Stimulated activated naive CD8-positive, alpha-beta T cell treated with anti-CD3 and anti-CD28 coated beads, Interleukin-15, Interleukin-2, amounts not matched to agents 100 ng/mL and 50 ng/mL, for 24 hours (primary cell): ENCODE results near the gene SH3RF3.
"Not testable (repeated sequence)": the region's sequence is repeated elsewhere in the genome, so short reads cannot be mapped to it uniquely, and the experiment has no call there.

ENCODE experiments used
- H3K27ac Mint-ChIP-seq: one replicate; pipeline ENCODE4 v1.8.0; 2021; ENCODE audit warnings: mild to moderate bottlenecking, mixed read lengths
- H3K27me3 Mint-ChIP-seq: one replicate; pipeline ENCODE4 v1.8.0; 2021; ENCODE audit warnings: mixed read lengths
- H3K36me3 Mint-ChIP-seq: one replicate; pipeline ENCODE4 v1.8.0; 2021; ENCODE audit warnings: low read depth, mixed read lengths
- H3K4me1 Mint-ChIP-seq: one replicate; pipeline ENCODE4 v1.8.0; 2021; ENCODE audit warnings: low read depth, mixed read lengths
- H3K4me3 Mint-ChIP-seq: one replicate; pipeline ENCODE4 v1.8.0; 2021; ENCODE audit warnings: mild to moderate bottlenecking, mixed read lengths
- H3K9me3 Mint-ChIP-seq: one replicate; pipeline ENCODE4 v1.8.0; 2021; ENCODE audit warnings: mixed read lengths

Gene SH3RF3

GRCh38 chr2:109098921-109099273, 30.1 kb upstream of the SH3RF3 start:
- Mint-ChIP-seq H3K36me3 (no peaks in the 10 kb centered on the region), H3K9me3 (peaks cover 8% of the 10 kb centered on the region), H3K27me3 (no peaks in the 10 kb centered on the region), H3K4me3 (no peak overlapping the region), H3K27ac (no peak overlapping the region), H3K4me1 (peaks cover 10% of the 10 kb centered on the region)

GRCh38 chr2:109102588-109103233, 26.3 kb upstream of the SH3RF3 start:
- H3K36me3 Mint-ChIP-seq: no peaks in the 10 kb centered on the region
- H3K27ac Mint-ChIP-seq: no peak overlapping the region
- H3K4me3 Mint-ChIP-seq: no peak overlapping the region

DNA sequence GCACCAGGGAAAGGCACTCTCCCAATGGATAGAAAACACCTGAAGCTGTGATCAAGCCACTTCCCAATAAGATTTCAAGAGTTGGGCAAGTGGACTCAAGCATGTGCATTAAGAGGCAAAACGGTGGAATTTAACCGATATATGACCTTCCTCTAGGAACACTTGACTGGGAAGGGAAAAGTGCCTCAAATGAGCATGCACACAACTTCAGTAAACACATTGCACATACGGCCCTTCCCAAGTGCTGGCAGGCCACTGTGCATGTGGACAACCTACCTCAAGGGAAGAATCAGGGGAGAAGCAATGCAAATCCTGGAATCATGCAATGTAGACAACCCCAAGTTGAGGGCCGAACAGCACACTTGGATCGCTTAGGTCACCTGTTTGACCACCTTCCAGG, 23.9 kb upstream of the SH3RF3 start:
- H3K27me3 Mint-ChIP-seq: no peaks in the 10 kb centered on the region
- no peaks in the 10 kb centered on the region for H3K36me3 Mint-ChIP-seq
- peaks cover 10% of the 10 kb centered on the region for H3K4me1 Mint-ChIP-seq
- H3K4me3 Mint-ChIP-seq: no peak overlapping the region
- H3K9me3 Mint-ChIP-seq: no peaks in the 10 kb centered on the region
- no peak overlapping the region for H3K27ac Mint-ChIP-seq

More at GRCh38 chr2:109102588-109103233, 26.3 kb upstream of the SH3RF3 start:
- Mint-ChIP-seq H3K4me1 (peaks cover 10% of the 10 kb centered on the region), H3K27me3 (no peaks in the 10 kb centered on the region), H3K9me3 (no peaks in the 10 kb centered on the region)

DNA sequence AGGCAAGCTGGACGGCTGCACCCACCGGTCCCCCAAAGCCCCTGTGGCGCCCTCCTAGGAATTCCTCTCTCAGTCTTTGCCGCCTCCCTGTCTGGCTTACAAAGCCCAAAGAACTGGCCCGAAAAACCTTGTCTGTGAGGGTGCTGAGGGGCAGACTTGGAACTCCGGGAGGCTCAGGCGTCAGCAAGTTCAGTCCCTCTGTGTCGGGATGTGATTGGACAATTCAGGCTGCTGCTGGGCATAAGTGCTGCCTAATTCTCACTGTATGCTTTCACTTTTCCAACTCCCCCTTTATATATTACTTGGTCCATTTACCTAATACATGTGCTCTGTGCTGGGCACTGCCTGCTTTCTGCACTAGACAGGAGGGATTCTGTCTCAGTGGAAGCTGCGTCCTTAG, 20.3 kb upstream of the SH3RF3 start:
- no peaks in the 10 kb centered on the region for H3K9me3 Mint-ChIP-seq
- no peak overlapping the region for H3K4me3 Mint-ChIP-seq
- no peak overlapping the region for H3K27ac Mint-ChIP-seq
- H3K27me3 Mint-ChIP-seq: no peaks in the 10 kb centered on the region
- H3K4me1 Mint-ChIP-seq: no peaks in the 10 kb centered on the region
- H3K36me3 Mint-ChIP-seq: no peaks in the 10 kb centered on the region

DNA sequence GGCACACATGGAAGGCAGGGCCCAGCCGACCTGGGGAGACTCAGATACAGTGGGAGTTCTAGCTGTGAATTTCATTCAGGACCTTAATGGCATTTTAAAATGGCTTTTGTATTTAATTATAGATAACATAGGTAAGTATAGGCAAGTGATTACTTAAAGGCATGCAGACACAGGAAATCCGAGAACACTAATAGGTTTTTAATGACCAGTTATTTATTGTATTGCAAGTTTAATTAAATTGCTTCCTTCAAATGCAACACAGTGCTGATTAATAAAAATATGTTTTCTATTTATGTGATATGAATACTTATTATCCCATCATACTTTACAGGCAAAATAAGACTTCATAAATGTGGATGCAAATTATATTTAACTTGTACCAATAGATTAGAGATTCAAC, 19.7 kb upstream of the SH3RF3 start:
- Mint-ChIP-seq H3K27me3 (no peaks in the 10 kb centered on the region), H3K9me3 (no peaks in the 10 kb centered on the region), H3K27ac (no peak overlapping the region), H3K4me3 (no peak overlapping the region), H3K4me1 (no peaks in the 10 kb centered on the region), H3K36me3 (no peaks in the 10 kb centered on the region)

DNA sequence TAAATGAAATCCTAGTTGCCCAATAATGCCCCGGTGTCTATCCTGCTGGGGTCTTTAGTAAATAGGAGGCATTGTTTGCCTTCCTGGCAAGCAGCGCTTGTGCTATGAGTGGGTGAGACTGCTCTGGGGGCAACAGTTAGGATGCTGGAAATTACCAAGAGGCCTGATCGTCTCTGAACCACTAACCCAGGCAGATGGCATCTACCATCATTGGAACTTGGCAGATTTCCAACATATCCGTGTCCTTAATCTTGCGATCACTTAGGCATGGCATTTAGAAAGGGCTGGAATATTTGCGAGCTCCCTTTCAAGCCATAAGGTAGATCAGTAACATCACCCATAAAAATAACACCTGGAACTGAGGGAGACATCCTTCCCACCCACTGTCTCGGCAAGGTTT, 18.8 kb upstream of the SH3RF3 start:
- no peaks in the 10 kb centered on the region for H3K36me3 Mint-ChIP-seq
- no peak overlapping the region for H3K27ac Mint-ChIP-seq
- H3K4me1 Mint-ChIP-seq: no peaks in the 10 kb centered on the region
- H3K27me3 Mint-ChIP-seq: no peaks in the 10 kb centered on the region
- no peaks in the 10 kb centered on the region for H3K9me3 Mint-ChIP-seq
- H3K4me3 Mint-ChIP-seq: no peak overlapping the region

DNA sequence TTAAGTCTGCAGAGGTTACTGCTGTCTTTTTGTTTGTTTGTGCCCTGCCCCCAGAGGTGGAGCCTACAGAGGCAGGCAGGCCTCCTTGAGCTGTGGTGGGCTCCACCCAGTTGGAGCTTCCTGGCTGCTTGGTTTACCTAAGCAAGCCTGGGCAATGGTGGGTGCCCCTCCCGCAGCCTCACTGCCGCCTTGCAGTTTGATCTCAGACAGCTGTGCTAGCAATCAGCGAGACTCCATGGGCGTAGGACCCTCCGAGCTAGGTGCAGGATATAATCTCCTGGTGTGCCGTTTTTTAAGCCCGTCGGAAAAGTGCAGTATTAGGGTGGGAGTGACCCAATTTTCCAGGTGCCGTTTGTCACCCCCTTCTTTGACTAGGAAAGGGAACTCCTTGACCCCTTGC, 11.8 kb upstream of the SH3RF3 start:
- H3K27ac Mint-ChIP-seq, H3K27me3 Mint-ChIP-seq, H3K9me3 Mint-ChIP-seq, H3K4me3 Mint-ChIP-seq, H3K4me1 Mint-ChIP-seq, H3K36me3 Mint-ChIP-seq: not testable (repeated sequence)

GRCh38 chr2:109117780-109118179, 11.2 kb upstream of the SH3RF3 start:
- Mint-ChIP-seq H3K27ac (no peak overlapping the region), H3K36me3 (no peaks in the 10 kb centered on the region), H3K4me1 (peaks cover 7% of the 10 kb centered on the region), H3K27me3 (no peaks in the 10 kb centered on the region), H3K9me3 (no peaks in the 10 kb centered on the region), H3K4me3 (no peak overlapping the region)

GRCh38 chr2:109118321-109118720, 10.7 kb upstream of the SH3RF3 start:
- H3K27ac Mint-ChIP-seq: no peak overlapping the region
- H3K9me3 Mint-ChIP-seq: no peaks in the 10 kb centered on the region
- H3K4me3 Mint-ChIP-seq: no peak overlapping the region
- peaks cover 7% of the 10 kb centered on the region for H3K4me1 Mint-ChIP-seq
- no peaks in the 10 kb centered on the region for H3K36me3 Mint-ChIP-seq
- peaks cover under 1% of the 10 kb centered on the region for H3K27me3 Mint-ChIP-seq

GRCh38 chr2:109120166-109120565, 8.8 kb upstream of the SH3RF3 start:
- Mint-ChIP-seq H3K4me1 (peaks cover 7% of the 10 kb centered on the region), H3K4me3 (no peak overlapping the region)

GRCh38 chr2:109120686-109121085, 8.3 kb upstream of the SH3RF3 start:
- not testable (repeated sequence) for H3K9me3 Mint-ChIP-seq

More at GRCh38 chr2:109120166-109120565, 8.8 kb upstream of the SH3RF3 start:
- Mint-ChIP-seq H3K27me3 (peaks cover 3% of the 10 kb centered on the region), H3K36me3 (no peaks in the 10 kb centered on the region), H3K27ac (no peak overlapping the region), H3K9me3 (no peaks in the 10 kb centered on the region)

DNA sequence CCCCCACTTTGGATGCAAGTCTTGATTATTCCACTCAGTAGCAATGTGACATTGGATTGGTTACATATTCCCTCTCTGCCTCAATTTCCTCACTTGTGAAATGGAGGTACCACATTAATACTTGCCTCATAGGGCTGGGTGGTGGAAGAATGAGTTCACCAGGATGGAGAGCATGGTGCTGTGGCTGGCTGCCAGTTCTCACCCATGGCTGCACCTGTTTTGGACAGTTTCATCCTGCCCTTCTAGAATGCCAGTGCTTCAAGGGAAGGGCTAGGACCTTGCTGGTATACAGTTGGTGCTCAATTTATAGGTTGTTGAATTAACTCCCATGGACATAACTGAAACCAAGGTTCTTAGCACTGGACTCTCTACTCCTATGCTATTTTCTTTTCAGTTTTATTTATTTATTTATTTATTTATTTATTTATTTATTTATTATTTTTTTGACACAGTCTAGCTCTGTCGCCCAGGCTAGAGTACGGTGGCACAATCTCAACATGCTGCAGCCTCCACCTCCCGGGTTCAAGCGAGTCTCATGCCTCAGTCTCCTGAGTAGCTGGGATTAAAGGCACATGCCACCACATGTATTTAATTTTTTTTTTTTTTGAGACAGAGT, 5.3 kb upstream of the SH3RF3 start:
- no peaks in the 10 kb centered on the region for H3K9me3 Mint-ChIP-seq
- peaks cover 25% of the 10 kb centered on the region for H3K4me1 Mint-ChIP-seq
- no peaks in the 10 kb centered on the region for H3K36me3 Mint-ChIP-seq
- H3K4me3 Mint-ChIP-seq: no peak overlapping the region
- peaks cover 3% of the 10 kb centered on the region for H3K27me3 Mint-ChIP-seq
- no peak overlapping the region for H3K27ac Mint-ChIP-seq

More at GRCh38 chr2:109120686-109121085, 8.3 kb upstream of the SH3RF3 start:
- not testable (repeated sequence) for H3K27me3 Mint-ChIP-seq, H3K36me3 Mint-ChIP-seq, H3K27ac Mint-ChIP-seq, H3K4me3 Mint-ChIP-seq
- H3K4me1 Mint-ChIP-seq: peaks cover 12% of the 10 kb centered on the region

GRCh38 chr2:109124982-109125592, 3.9 kb upstream of the SH3RF3 start:
- H3K27me3 Mint-ChIP-seq: peaks cover 5% of the 10 kb centered on the region
- no peak overlapping the region for H3K4me3 Mint-ChIP-seq
- H3K9me3 Mint-ChIP-seq: no peaks in the 10 kb centered on the region
- H3K4me1 Mint-ChIP-seq: peaks cover 27% of the 10 kb centered on the region
- H3K36me3 Mint-ChIP-seq: no peaks in the 10 kb centered on the region
- no peak overlapping the region for H3K27ac Mint-ChIP-seq

- peaks cover 11% of the 10 kb centered on the region for H3K27me3 Mint-ChIP-seq
- no peak overlapping the region for H3K4me3 Mint-ChIP-seq
- peaks cover 34% of the 10 kb centered on the region for H3K4me1 Mint-ChIP-seq
- no peaks in the 10 kb centered on the region for H3K36me3 Mint-ChIP-seq
- no peak overlapping the region for H3K27ac Mint-ChIP-seq
- H3K9me3 Mint-ChIP-seq: no peaks in the 10 kb centered on the region
Observed at GRCh38 chr2:109125593-109126500, 3.2 kb upstream of the SH3RF3 start.

DNA sequence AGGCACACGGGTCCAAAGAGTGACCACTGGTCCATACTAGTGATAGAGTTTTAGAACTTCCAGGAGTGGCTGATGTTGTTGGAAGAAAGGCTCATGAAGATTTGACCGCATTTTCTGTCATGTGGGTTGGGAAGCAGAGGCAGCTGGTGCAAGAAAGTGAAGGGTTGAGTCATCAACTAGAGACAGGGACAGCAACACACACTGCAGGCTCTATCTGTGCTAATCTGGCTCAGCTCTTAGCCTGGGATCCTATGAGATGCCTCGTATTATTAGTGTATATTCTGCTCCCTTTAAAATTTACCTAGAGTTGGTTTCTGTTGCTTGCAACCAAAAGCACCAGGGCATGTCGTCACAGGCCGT, 2.5 kb upstream of the SH3RF3 start:
- H3K27me3 Mint-ChIP-seq: peaks cover 15% of the 10 kb centered on the region
- no peaks in the 10 kb centered on the region for H3K9me3 Mint-ChIP-seq
- H3K4me3 Mint-ChIP-seq: no peak overlapping the region
- H3K4me1 Mint-ChIP-seq: peaks cover 37% of the 10 kb centered on the region
- H3K27ac Mint-ChIP-seq: no peak overlapping the region
- no peaks in the 10 kb centered on the region for H3K36me3 Mint-ChIP-seq
